HG03442 (cell line): ENCODE results near the gene NSMF.

Experiments
- ATAC-seq: cut with Tn5 transposase; IDR thresholded peaks from one replicate; pipeline ENCODE4 v1.9.1; 2021; ENCODE audit warnings: mild to moderate bottlenecking, moderate library complexity; ENCODE audit not compliant: unreplicated experiment

NSMF gene

GRCh38 chr9:137433349-137433915, 25.7 kb downstream of the NSMF start:
- no peak for ATAC-seq

GRCh38 chr9:137432687-137433348, 26.3 kb downstream of the NSMF start:
- no peak for ATAC-seq

DNA sequence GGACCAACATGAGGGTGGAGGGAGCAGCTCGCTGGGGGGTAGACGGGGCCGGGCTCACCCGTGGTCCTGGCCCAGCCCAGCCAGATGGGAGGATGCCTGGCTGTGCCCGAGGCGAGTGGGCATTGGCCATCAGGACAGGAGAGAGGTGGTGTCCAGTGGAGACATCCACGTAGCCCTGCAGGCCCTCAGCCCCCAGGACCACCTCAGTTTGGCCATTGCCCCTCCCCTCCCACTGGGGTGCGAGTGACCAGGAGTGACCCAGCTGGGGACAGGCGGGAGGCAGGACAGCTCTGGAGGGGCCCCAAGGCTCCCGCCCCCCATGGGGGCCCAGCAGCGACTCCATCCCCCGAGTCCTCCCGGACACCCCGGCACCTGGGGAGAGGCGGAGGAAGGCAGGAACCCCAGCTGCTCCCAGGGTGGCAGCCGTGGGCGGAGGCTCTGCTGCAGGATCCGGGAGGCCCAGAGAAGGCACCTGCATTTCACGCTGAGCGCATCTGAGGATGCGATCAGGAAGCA, 27.7 kb downstream of the NSMF start:
- no peak for ATAC-seq

DNA sequence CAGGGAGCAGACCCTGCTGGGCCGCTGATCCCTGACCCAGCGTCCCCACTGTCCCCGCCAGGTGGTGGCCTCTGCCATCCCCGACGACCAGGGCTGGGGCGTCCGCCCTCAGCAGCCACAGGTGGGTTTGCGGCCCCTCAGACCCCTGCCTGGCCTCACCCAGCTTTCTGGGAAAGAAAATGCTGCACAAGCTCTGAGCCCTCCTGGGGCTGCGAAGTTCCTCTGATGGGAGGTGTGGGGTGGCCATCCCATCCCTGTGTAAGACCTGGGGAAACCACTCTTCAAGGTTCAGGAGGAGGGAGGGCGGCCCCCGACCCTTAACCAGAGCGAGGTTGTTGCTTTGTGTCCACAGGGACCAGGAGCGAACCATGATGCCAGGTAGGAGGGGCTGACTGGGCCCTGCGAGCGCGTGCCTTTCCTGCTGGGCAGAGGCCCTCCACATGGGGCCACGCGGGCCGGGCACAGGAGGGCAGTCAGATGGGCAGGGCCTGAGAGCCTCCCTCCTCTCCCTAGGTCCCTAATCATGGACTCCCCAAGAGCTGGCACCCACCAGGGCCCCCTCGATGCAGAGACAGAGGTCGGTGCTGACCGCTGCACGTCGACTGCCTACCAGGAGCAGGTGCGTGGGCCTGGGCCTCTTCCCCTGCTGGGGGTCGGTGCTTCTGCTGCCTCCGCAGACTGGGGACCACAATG, 28.3 kb downstream of the NSMF start:
- ATAC-seq, result no peak

DNA sequence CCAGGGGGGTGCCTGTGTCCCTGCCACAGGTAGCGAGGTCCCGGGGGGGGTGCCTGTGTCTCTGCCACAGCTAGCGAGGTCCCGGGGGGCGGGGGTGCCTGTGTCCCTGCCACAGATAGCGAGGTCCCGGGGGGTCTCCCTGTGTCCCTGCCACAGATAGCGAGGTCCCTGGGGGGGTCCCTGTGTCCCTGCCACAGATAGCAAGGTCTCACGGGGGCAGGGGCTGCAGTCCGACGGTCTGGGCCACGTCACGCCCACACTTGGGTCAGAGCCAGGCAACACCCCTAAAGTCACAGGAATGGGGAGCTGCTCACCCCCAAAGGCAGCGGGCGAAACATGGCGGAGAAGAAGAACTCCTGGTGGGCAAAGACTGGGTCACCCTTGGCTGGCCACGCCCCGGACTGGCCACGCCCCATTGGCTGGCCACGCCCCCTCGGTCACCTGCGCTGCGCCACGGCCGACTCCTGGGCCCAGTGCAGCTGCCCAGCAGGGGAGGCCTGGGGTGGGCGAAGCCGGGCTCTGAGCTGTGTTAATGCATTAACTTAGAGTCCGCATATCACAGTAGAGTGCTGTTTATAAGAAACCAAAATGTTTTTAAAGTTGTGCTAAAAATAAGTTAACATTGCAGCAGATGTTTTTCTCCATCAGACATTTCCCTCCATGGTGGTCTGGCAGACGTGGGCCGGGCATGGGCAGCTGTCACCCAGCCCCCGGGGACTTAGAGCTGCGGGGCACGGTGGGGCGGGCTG, 29.0 kb downstream of the NSMF start:
- no peak for ATAC-seq

GRCh38 chr9:137429546-137429890, 29.6 kb downstream of the NSMF start:
- ATAC-seq, result no peak

- no peak for ATAC-seq
These were observed 30.1 kb downstream of the NSMF start for GRCh38 chr9:137428841-137429545.

DNA sequence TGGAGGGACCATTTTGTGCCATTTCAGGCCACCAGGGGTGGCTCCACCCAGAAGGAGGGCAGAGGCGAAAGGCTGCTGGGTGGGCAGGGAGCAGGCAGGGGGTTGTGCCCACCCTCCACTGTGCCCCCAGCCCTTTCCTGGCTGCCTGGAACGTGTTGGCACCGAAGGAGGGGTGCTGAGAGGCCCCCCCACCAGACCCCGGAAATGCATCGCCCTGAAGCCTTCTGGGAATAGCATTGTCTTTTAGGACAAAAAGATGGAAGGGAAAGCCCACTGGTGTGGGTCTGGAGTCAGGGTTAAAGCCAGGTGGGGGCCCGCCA, 30.9 kb downstream of the NSMF start:
- no peak for ATAC-seq

DNA sequence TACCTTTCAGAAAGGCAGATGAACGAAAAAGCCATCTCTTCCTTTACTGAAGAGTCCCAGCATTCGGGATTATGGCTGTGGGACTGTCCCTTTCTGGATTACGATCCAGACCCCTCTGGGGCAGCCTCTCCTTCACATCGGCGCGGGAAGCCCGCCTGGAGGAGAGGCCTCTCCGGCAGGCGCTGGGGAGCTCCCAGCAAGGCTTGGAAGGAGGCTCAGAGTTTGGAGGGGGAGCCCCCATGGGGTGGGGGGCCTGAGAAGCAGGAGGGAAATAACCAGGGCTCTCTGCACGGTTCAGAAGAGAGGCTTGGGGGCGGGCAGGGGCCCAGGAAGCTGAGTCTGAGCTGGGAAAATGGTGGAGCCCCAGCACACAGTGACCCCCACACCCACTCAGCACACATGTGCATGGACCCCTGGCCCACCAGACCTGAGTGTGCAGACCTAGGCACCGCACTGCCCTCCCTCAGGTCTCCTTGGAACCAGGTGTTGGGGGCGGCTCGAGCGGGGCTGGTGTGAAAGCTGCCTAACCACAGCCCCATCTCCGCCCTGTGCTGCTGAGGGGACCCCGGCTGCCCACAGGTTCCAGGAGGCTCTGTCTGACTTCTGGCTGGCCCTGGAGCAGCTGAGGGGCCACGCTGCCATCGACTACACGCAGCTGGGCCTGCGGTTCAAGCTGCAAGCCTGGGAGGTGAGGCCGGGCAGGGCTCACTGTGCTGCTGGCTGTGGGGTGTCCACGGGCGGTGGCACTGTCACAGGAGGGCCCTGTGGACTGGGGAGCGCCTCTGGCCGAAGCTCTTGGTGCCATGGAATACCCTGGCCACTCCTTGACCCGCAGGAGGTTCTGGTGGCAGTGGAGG, 31.5 kb downstream of the NSMF start:
- ATAC-seq, result no peak

DNA sequence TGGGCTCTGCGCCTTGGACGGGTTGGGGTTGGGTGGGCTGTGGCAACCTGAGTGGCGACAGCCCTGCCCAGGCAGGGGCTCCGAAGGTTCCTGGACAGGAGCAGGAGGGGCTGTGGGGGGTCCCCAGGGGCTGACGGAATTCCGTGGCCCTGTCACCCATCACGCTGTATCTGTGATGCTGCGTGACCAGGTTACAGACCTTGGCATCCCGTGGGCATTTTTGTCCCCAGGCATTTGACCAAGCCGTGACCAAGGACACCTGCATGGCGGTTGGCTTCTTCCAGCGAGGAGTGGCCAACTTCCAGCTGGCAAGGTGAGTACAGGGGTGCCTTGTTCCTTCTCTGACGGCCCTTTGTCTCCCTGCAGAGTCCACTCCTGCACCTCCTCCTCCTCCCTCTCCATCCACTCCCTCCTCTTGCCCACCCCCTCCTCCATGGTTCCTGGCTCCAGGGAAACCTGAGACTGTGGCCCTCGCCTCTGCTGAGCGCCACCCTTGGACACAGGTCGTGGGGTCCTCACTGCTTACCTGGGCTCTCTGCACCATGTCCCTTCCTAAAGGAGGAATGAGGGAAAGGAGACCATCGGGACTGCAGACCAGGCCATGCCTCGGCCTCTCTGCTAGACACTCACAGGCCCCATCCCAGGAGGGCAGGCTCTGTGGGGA, 33.0 kb downstream of the NSMF start:
- no peak for ATAC-seq

DNA sequence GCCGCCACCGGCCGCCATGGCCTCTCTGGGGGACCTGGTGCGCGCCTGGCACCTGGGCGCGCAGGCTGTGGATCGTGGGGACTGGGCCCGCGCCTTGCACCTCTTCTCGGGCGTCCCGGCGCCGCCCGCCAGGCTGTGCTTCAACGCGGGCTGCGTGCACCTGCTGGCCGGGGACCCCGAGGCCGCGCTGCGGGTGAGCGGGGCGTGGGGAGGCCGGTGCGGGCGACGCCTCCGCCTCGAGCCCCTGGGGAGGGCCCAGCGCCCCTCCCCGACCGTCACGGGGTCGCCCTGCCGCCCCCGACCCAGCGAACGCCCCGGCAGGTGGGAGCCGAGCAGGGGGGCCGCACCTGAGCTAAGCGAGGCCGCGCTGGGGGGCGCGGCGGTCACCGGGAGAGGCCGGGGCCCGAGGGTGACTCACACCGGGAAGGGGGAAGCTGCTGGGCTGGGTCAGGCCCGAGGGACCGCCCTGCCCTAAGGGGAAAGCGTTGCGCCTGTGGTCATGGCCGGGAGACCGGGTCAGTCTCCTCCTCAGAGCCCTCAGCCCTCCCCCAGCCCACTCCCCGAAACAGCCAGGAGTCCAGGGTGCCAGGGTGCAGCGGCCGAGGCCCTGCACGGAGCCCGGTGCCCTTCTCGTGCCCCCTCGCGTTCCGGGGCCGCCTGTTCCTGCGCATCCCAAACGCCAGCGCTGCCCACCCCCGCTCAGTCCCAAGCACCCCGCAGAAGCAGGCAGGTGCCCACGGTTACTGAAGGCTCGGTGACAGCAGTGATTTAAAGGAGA, 35.4 kb downstream of the NSMF start:
- ATAC-seq, result peak; percentile 22

- ATAC-seq, result peak; percentile 68
These were observed 36.3 kb downstream of the NSMF start, which contains the start of the genes EXD3 and NOXA1 for GRCh38 chr9:137422604-137423513. TSS of gene EXD3 (minus strand) at chr9:137423162. CDS start at chr9:137395357, 27,805 bp downstream. TSS of gene NOXA1 (plus strand) at chr9:137423393. CDS start at chr9:137423530, 137 bp downstream.

- no peak for ATAC-seq
These were observed 37.1 kb downstream of the NSMF start for GRCh38 chr9:137421838-137422603.

- no peak for ATAC-seq
These were observed 41.7 kb downstream of the NSMF start for GRCh38 chr9:137417161-137418021.

DNA sequence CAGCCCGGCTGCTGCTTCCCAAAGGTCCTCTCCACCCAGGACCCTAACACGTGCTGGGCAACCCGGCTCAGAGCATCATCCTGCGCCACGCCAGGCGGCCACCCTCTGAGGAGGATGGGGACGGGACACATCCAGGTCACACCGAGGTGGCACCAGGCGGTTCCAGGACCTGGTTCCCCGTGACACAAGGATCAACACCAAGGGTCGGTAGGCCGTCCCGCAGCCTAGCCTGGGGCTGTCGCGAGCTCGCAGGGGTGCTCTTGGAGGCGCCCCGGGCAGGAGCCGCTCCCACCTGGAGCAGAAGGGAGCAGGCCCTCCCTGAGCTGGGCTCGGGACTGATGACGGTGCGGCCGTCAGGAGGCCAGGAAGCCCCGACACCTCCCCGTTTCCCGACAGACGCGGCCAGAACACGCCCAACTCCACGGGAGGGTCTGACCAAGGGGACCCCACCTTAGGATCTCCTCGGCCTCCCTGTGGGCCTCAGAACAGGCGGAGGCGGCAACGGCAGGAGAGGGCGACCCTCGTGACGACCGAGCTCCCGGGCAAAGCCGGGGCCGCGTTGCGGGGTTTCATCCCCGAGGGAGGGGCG, 42.5 kb downstream of the NSMF start:
- ATAC-seq, result no peak
